ENCODE measurements around the gene B4GALNT3.

DNA sequence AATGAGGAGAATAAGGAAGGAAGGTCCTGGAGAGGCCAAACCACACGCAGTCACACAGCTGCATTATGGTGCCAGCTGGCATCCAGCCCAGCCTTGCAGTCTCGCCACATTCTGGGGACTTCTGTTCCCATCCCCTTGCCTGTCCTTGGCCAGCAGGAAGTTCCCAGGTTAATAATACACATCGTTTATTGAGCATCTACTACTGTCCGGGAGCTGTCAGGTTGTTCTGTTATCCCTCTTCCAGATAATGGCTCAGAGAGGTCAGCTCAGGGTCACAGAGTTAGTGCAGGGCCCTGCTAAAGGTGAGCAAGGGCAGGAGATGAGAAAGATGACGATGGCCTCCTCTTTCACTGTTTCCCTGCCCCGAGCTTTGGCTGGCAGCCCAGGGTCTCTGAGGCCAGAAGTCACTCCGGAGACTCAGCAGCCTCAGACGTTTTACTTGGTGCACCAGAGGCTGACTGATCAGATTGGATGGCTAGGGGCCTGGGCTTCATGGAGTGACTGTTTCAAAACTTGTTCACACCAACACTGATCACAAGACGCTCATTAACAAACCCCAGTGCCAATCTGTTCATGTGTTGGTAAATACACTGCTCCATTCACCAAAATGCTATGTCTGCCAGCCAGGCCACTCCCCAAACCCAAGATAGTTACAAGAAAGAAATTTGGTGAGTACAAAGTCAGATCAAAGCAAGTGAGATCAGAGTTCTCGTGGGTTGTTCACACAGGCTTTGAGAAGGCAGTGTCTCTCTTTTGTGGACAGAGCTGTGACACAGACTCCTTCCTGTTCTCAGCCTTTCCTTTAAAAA, 79.2 kb downstream of the B4GALNT3 start:
- TF ChIP-seq ZNF331 (CRISPR knock-in tag; IDR thresholded peaks at IDR 0.05; ENCODE audit: low read depth): no peak
- TF ChIP-seq EZH2 (IDR thresholded peaks at IDR 0.05; ENCODE audit: low read depth, unreplicated experiment): no peak
- TF ChIP-seq, protein P1, sequence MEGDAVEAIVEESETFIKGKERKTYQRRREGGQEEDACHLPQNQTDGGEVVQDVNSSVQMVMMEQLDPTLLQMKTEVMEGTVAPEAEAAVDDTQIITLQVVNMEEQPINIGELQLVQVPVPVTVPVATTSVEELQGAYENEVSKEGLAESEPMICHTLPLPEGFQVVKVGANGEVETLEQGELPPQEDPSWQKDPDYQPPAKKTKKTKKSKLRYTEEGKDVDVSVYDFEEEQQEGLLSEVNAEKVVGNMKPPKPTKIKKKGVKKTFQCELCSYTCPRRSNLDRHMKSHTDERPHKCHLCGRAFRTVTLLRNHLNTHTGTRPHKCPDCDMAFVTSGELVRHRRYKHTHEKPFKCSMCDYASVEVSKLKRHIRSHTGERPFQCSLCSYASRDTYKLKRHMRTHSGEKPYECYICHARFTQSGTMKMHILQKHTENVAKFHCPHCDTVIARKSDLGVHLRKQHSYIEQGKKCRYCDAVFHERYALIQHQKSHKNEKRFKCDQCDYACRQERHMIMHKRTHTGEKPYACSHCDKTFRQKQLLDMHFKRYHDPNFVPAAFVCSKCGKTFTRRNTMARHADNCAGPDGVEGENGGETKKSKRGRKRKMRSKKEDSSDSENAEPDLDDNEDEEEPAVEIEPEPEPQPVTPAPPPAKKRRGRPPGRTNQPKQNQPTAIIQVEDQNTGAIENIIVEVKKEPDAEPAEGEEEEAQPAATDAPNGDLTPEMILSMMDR (conservative IDR thresholded peaks at IDR 0.05; ENCODE audit: low read depth in 2 of 2): no peak
- no peak for TF ChIP-seq CREB1 (CRISPR knock-in tag; IDR thresholded peaks at IDR 0.05; ENCODE audit: low read depth)
- no peak for TF ChIP-seq EZH2phosphoT487 (IDR thresholded peaks at IDR 0.05; ENCODE audit: unreplicated experiment)
- no peak for TF ChIP-seq POLR2AphosphoS5 (IDR thresholded peaks at IDR 0.05; ENCODE audit: low read depth)
- TF ChIP-seq REST (IDR thresholded peaks at IDR 0.05; ENCODE audit: unreplicated experiment): no peak
- TF ChIP-seq STAT1 (IDR thresholded peaks at IDR 0.05; ENCODE audit: unreplicated experiment): no peak
